CD4-positive, alpha-beta T cell treated with Interleukin-12 subunit alpha and Interleukin-12 subunit beta, for 1 hour (primary cell): ENCODE measurements around the gene NLRP10.

Experiments
- DNase-seq: peaks from one replicate; pipeline ENCODE4 v3.0.0-alpha.2; 2020

The NLRP10 gene

DNA sequence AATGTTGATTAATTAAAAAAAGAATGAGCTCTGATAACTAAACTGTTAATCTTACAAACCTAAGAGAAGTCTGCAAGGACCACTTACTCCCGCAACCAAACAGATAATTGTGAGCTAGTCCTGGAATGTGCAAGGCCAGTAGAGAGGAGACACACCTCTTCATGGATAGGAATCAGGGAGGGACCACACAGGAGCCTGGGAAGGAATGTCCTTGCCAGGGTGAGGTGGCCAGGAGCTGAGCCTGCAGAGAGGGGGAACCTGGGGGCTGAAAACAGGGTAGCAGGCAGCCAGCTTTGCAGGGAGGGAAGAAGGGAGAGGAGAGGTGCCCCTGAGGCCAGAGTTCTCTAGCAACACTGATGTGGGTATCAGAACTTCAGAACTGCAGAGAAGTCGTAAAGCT lies 9.4 kb upstream of the NLRP10 start:
- no peak for DNase-seq

DNA sequence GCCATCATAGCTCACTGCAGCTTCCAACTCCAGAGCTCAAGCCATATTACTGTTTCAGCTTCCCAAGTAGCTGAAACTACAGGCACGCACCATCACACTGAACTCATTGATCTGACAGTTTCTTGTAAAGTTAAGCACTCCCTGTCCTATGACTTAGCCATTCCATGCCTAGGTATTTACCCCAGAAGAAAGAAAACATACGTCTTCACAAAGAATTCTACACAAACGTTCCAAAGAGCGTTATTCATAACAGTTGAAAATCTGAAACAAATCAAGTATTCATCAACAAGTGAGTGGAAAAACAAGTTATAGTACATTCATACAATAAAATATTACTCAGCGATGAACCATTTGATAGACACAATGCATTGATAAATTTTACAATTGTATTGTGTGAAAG lies 7.8 kb upstream of the NLRP10 start:
- no peak for DNase-seq

DNA sequence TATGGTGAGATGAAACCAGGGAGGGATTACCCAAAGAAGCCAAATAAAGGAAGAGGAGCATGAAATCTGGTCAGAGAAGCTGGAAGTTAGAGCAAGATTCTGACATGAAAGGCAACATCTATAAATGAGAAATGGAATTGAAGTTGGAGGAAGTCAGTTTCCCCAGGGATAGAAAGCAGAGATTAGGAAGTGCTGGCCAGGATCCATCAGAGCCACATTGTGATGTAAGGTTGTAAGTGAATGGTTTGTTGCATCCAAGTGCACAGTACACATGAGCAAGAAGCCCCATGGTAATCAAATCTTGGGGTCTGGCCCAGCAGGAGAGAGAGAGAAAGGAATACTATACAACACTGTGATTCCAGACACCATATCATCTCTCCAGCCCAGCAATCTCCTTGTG lies 6.6 kb upstream of the NLRP10 start:
- no peak for DNase-seq

DNA sequence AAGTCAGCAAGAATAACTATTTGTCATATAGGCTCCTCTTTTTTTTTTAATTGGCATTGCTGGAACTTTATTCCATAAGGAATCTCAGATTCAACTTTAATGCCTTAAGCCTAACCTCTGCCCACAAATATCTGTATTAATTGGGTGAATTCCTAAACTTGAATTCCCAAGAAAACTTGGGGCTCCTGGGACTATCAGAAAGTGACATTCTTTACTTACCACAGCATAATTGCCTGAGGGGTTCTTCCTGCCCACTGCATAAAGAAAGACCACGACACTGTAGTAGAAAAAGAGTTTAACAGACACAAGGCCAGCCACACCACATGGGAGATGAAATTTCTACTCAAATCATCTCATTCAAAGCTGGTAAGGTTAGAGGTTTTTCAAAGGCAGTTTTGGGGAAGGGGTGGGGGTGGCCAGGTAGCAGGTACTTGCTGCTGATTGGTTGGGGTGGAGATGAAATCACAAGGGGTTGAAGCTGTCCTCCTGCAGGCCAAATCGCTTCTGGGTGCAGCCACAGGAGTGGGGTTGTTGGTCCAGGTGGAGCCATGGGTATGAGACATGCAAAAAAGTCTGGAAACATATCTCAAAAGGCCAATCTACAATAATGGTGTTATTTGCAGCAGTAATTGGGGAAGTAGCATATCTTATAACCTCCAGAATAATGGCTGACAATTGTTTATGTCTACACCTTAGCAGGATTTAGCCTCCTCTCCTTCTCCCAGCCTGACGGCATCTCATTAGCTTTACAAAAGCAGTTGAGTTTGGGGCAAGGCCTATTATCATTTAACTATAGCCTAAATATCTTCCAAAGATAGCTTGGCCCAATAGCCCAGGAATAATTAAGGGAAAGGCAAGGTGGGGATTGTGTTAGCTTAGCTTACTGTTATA lies 4.8 kb upstream of the NLRP10 start:
- no peak for DNase-seq

DNA sequence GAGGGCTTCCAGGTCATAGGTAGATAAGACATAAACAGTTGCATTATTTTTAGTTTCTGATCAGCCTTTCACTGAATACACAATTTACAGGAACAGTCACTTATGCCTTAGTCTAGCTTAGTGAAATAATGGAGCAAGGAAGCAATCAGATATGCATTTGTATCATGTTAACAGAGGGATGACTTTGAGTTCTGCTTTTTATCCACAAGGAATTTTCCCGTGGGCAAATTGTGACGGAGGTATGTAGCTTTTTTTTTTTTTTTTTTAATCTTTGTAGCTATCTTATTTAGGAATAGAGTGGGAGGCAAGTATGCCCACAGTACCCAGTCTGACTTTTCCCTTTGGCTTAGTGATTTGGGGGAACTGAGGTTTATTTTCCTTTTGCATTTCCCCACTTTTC lies 3.4 kb upstream of the NLRP10 start:
- no peak for DNase-seq

DNA sequence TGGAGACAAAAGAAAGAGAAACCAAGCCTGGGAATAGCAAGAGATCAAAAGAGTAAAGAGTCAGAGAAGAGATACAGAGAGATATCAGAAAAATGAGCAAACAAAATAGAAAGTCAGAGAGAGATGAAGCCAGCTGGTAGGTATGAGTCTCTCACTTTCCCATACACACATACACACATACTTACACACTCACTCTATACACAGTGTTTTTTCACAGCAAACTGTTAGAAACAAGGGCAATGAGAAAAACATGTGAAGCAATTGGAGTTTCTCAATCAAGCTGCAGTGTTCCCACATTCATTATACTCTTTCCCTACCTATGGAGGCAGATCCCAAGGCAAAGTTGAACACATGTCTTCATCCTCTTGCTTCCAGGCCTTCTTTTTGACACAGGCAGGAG lies 2.6 kb upstream of the NLRP10 start:
- DNase-seq, result no peak

DNA sequence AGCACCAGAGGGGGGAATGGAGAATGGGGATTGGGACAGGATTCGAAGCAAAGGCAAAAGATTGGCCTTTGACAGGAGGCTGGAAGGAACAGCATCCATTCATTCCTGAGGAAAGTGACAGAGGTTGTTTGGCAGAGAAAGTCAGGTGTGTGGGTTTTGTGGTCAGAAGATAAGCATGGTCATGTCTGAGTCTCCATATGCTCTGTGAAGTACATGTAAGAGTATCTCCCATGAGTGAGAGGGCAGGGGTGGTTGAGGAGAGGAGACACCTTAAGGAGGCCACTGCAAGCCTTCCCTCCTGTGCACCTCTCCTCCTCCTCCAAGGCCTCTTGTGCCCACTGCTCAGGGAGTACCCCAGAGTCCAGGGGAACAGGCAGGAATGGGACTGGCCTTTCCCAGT lies 1.9 kb upstream of the NLRP10 start:
- DNase-seq, result no peak

DNA sequence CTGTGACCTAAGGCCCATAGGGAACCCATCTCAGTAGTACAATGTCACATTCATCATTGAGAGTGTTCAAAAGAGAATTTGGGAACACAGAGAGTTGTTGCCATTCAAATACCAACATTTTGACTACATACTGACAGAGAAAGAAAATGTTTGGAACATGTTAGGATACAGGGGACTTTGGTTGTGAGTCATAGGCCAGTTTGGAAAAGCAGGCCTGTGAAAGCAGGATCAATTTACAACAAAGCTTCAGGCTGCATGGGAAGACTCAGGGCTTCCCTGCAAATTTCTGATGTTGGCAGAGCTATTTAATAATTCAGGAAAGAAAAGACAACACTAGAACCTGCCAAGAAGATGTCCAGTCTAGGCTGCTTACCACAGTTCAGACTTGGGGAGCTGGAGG lies 374 bp downstream of the NLRP10 start:
- no peak for DNase-seq

DNA sequence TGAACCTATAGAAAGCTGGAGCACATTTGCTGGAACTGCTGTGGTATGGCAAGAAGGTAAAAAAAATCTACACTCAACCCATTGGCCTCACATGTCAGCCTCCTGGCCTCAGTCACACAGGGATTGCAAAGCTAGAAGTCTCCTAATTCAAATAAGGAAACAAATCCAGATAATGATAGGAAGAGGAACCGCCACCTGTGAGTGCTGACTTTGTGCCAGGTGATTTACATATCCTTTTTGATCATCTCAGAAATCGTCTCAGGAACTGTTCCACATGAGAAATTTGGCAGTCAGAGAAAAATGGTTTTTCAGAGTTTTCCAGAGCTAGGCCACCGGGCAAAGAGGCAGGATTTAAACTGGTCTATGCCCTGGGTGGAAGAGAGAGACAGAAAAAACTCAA lies 986 bp downstream of the NLRP10 start:
- DNase-seq, result no peak

DNA sequence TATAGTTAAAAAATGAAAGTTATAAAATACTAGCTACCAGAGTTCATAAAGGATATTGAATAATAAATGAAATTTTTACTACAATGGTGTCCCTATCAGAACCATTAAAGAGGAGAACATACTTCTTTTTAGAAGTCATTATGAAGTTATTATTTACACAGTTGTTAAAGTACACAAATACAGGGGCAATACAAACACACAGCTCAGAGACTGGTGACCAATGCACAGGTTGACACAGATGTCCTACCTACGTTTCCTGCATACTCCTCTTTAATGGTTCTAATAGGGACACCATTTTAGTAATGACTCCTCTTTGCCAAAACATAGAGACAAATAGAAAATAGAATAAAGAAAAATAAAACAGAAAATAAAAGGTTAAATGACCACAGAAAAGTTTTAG lies 10.1 kb downstream of the NLRP10 start:
- no peak for DNase-seq

DNA sequence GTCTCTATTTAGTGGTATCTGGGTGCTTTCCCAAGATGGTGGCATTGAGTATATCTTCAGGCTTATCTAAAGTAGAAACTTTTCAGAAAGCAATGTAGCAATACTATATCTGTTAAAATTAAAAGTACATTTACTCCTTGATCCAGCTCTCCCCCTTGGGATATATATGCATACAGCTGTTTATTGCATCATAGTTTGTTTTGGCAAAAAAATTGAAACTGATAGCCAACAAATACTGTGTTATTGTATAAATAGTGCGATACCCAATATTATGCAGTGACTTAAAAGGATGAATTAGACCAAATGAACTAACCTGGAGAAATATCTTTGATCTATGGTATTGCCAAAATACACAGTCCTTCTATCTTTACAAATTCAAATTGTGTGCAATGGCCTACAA lies 15.3 kb downstream of the NLRP10 start:
- no peak for DNase-seq

DNA sequence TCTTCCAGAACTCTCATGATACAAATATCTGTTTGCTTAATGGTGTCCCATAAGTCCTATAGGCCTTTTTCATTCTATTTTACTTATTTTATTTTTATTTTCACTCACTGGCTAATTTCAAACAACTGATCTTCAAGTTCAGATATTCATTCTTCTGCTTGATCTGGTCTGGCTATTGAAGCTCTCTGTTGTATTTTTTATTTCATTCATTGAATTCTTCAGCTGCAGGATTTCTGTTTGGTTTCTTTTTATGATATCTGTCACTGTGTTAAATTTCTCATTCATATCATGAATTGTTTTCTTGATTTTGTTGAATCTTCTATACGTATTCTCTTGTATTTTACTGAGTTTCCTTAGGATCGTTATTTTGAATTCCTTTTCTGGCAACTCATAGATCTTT lies 21.1 kb downstream of the NLRP10 start:
- DNase-seq, result no peak

DNA sequence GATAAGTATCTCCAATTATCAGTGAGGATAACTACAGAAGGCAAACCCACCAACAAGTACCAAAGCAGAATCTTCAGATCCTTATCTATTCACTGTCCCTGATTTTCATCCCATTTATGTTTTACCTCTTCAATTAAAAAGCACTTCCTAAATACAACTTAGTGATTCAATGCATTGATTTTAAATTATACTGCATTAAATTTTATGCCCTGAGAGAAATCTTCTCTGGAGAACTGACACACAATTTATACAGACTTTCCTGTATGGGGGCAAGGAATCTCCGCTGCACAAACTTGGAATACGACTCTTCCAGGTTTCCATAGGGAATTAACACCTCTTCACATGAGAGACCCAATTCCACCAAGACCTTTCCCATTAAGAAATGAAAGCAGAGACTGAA lies 23.6 kb downstream of the NLRP10 start, which contains the start of gene OR10A3:
OR10A3 (minus strand) TSS at position 101 of the 400 bp plus-strand sequence. CDS start 2,188 bp downstream, outside the sequence.
- no peak for DNase-seq

DNA sequence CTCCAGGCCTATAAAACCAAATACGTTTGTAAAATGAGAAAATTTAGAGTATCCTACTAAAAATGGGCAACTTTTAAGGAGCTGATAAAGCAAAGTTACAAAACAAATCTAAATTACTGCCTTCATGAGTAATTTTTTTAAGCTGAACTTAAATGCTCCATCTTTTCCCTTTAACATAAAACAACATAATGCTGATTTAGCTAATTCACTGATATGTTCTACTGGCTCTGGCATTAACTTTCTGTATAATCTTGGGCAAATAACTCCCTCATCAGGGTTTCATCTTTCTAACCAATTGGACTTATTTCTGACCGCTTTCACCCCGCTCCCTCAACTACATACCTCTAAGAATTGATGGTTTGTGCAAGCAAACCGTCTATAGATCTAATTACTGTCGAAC lies 24.1 kb downstream of the NLRP10 start:
- DNase-seq, result no peak

DNA sequence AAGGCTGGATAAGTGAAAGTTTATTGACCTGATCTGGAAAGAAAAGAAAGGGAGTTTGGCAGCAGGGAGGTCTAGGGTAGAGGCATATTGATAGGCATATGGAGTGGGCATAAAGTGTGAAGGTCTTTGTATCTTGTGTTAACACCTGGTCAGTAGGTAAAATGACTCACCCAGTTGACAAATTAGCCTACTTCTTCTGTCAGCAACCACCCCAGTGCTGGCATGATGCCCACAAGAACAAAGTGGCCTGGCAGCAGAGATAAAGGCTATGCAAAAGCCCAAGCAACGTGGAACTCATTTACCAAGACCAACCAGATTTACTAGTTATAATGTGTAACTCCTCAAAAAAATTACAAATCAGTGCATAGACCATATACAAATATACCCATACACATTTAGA lies 28.6 kb downstream of the NLRP10 start:
- no peak for DNase-seq

DNA sequence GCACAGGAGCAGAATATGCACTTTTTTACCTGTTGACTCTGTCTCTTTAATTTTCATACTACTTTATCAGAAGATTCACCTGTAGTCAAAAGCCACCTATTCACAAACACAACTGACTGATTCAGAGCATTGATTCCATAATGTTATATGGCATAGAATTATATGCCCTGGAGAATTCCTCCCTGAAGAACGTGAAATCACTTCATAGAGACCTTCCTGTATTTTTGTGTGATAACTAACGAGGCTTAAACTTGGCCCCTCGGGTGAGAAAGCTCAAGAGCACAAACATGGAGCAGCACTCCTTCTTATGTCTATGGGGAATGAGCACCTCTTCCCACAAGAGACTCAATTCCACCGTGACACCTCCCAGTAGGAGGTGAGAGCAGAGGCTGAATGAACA lies 34.1 kb downstream of the NLRP10 start, which contains the start of gene OR10A6:
OR10A6 (minus strand) TSS at position 101 of the 400 bp plus-strand sequence. CDS start 2,606 bp downstream, outside the sequence.
- DNase-seq, result no peak

DNA sequence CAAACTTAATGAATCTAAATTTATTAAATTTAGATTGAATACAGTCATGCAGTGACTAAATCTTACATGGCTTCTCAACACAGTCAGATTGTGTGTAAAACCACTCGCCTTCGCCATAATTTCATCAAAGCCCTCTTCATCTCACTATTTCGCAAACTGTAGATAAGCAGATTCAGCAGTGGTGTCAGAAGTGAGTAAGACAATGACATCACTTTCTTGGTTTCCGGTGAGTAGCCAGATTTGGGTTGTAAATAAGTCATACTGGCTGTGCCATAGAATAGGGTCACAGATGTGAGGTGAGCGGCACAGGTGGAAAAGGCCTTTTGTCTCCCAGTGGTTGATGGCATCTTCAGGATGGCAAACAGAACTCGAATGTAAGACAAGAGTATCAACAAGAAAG lies 37.6 kb downstream of the NLRP10 start:
- DNase-seq, result no peak

DNA sequence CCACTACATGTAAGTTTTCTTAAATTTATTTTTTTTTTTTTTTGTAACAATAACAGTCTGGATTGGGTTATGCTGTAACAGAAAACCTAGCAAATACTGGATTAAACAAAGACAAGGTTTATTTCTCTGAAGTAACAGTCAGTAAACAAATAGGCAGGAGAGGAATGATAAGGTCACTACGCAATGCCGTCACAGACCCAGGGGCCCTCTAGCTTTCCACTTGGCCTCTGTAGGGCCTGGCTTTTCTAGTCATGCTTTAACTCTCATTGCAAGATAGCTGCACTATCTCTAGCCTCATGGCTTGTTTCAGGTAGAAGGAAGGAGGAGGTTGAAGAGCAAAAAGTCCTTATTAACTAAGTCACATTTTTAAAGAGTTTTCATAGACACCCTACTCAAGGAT lies 40.7 kb downstream of the NLRP10 start:
- no peak for DNase-seq

DNA sequence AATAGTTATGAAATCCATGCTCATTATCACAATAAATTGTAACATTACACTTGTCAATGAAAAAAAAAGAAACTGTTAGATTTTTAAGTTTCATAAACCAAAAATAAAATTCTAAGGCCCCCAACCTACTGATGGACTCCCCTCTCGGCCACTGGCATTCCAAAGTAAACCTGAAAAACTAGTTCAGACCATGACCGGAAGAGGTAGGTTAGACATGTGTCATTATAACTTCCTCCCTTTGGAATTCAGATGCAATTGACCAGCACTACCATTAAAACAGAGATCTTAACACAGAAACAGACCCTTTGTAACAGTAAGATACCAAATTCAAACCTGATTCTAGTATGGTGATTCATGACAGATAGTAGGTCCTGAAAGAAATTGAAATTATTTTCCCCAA lies 47.1 kb downstream of the NLRP10 start:
- DNase-seq, result no peak
